ENCODE measurements around the gene RAB38. TPM values are rescaled to one million over a fixed set of nuclear protein-coding genes. Genes with fewer than 3 reads are reported as not detected.

RAB38 gene
- total RNA-seq, 1 experiment from 2014 or later, result not detected

DNA sequence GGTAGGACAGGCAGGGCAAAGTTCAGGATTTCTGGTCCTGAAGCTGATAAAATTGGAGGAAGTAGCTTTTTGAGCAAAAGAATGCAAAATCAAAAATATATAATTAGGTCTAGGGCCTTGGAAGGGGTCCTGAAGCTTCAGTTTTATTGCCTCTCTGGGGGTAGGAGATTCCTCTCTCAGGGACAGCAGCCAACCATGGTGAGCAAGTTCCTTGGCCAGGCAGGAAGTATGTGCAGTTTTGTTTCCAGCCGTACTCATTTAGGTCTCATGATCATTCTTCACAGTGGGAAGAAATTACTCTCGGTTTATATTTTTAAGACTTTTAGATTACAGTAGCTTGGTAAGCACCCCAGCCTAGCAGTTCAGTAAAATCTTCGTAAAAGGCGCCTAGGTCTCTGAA is 2.9 kb upstream of the RAB38 start:
- Histone ChIP-seq H3K9ac (ENCODE audit: low read length) (no peak overlapping the region), H3K9me2 (replicated peaks; ENCODE audit: low read length) (no peaks in the 10 kb centered on the region)
- no TSS peak for BruUV-seq (replicated peaks)

DNA sequence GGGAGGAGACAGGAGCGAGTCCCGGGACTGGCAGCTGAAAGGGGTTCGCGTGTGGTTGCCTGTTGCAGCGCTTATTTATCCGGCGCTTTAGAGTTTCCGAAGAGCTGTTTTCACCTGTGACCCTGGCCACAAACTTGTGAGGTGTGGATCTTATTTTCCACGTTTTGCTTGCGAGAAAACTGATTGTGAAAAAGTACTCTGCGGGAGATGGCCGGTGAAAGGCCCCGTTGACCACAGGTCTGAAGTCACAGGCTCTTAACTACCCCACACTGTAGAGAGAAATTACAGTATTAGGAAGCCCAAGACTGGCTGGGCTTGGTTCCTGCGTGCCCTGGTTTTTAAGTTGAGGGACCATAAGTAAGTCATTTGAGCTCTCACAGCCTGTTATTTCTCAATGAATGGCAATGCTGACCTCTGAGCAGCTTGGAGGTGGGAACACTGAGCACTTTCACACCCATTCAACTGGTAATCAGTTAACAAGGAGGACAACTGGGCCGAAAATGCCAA is 379 bp upstream of the RAB38 start:
- Histone ChIP-seq H3K27ac (ENCODE audit: low read length) (no peak overlapping the region), H3K9me2 (replicated peaks; ENCODE audit: low read length) (no peaks in the 10 kb centered on the region), H3F3A (ENCODE audit: low read length, unreplicated experiment) (peaks cover 3% of the 10 kb centered on the region), H4K20me1 (ENCODE audit: low read length) (no peaks in the 10 kb centered on the region), H3K27me3 (ENCODE audit: low read length) (no peaks in the 10 kb centered on the region), H3K9ac (ENCODE audit: low read length) (no peak overlapping the region), H2AFZ (ENCODE audit: low read length) (no peak overlapping the region), H3K79me2 (ENCODE audit: low read length) (no peaks in the 10 kb centered on the region), H3K36me3 (ENCODE audit: low read depth, low read length) (no peaks in the 10 kb centered on the region), H3K4me3 (ENCODE audit: low read length) (no peak overlapping the region), H3K4me2 (ENCODE audit: low read length) (no peak overlapping the region), H3K4me1 (ENCODE audit: insufficient read depth, low read length) (peaks cover 24% of the 10 kb centered on the region), H3K9me3 (ENCODE audit: low read length) (no peaks in the 10 kb centered on the region)
- BruUV-seq (replicated peaks), result no TSS peak
- no peak for DNase-seq
- TF ChIP-seq CTCF (conservative IDR thresholded peaks at IDR 0.05; ENCODE audit: low read depth, low read length) (no peak), EZH2 (IDR thresholded peaks at IDR 0.05; ENCODE audit: low read length, unreplicated experiment) (no peak), EZH2phosphoT487 (IDR thresholded peaks at IDR 0.05; ENCODE audit: borderline replicate concordance, low read length) (no peak)
- no peak for ATAC-seq
- ChIA-PET POLR2A (ENCODE audit: unreplicated experiment) (no interaction called here), CTCF (no interaction called here)
- intact Hi-C loops (cut with micrococcal nuclease), result no loop called here

More for the DNA sequence above, 2.9 kb upstream of the RAB38 start:
- H3K27ac ChIP-seq (ENCODE audit: low read length), result no peak overlapping the region
- no peaks in the 10 kb centered on the region for H3K27me3 ChIP-seq (ENCODE audit: low read length)
- ChIA-PET POLR2A (ENCODE audit: unreplicated experiment) (no interaction called here), CTCF (interaction anchor here (0.7 kb wide), 1 partner anchor 878 kb away, joined by 3 read pairs; no protein-coding TSS in a partner anchor)
- ATAC-seq, result no peak
- no peaks in the 10 kb centered on the region for H3K9me3 ChIP-seq (ENCODE audit: low read length)
- H4K20me1 ChIP-seq (ENCODE audit: low read length), result no peaks in the 10 kb centered on the region
- no peak overlapping the region for H3K4me3 ChIP-seq (ENCODE audit: low read length)
- TF ChIP-seq EZH2phosphoT487 (IDR thresholded peaks at IDR 0.05; ENCODE audit: borderline replicate concordance, low read length) (no peak), EZH2 (IDR thresholded peaks at IDR 0.05; ENCODE audit: low read length, unreplicated experiment) (no peak), CTCF (conservative IDR thresholded peaks at IDR 0.05; ENCODE audit: low read depth, low read length) (no peak)
- intact Hi-C loops (cut with micrococcal nuclease), result no loop called here
- H3K4me1 ChIP-seq (ENCODE audit: insufficient read depth, low read length), result peaks cover 24% of the 10 kb centered on the region
- H3F3A ChIP-seq (ENCODE audit: low read length, unreplicated experiment), result peaks cover 3% of the 10 kb centered on the region
- no peak for DNase-seq
- no peak overlapping the region for H3K4me2 ChIP-seq (ENCODE audit: low read length)
- no peaks in the 10 kb centered on the region for H3K36me3 ChIP-seq (ENCODE audit: low read depth, low read length)
- no peak overlapping the region for H2AFZ ChIP-seq (ENCODE audit: low read length)
- no peaks in the 10 kb centered on the region for H3K79me2 ChIP-seq (ENCODE audit: low read length)

DNA sequence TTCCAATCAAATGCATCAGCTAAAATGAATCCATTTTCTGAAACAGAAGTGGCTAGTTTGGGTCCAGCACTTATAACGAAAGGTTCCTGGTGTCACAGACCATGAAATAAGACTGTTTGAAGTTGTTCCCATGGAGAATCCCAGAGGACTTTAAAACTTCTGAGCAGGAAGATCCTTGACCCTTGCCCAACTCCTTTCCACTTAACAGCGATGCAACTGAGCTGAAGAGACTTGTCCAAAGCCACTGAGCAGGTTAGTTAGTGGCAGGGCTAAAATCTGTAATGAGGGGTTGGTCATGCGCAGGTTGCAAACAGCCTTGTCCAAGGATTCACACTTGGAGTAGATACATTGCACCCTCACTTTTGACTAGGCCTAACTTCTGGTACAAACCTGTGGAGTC is 1.3 kb downstream of the RAB38 start:
- no peak overlapping the region for H3K27ac ChIP-seq (ENCODE audit: low read length)
- ATAC-seq (no peak), DNase-seq (no peak)
- no peak for TF ChIP-seq EZH2phosphoT487 (IDR thresholded peaks at IDR 0.05; ENCODE audit: borderline replicate concordance, low read length)
- no peak for TF ChIP-seq EZH2 (IDR thresholded peaks at IDR 0.05; ENCODE audit: low read length, unreplicated experiment)
- no peaks in the 10 kb centered on the region for H3K36me3 ChIP-seq (ENCODE audit: low read depth, low read length)
- POLR2A ChIA-PET (ENCODE audit: unreplicated experiment), result interaction anchor here (0.5 kb wide), 1 partner anchor 37 kb away, joined by 3 read pairs; no protein-coding TSS in a partner anchor
- no peaks in the 10 kb centered on the region for H3K9me2 ChIP-seq (replicated peaks; ENCODE audit: low read length)
- no peaks in the 10 kb centered on the region for H3K27me3 ChIP-seq (ENCODE audit: low read length)
- CTCF ChIA-PET, result no interaction called here
- H3F3A ChIP-seq (ENCODE audit: low read length, unreplicated experiment), result no peaks in the 10 kb centered on the region
- H3K9me3 ChIP-seq (ENCODE audit: low read length), result no peaks in the 10 kb centered on the region
- no peak overlapping the region for H3K4me2 ChIP-seq (ENCODE audit: low read length)
- BruUV-seq (replicated peaks), result no TSS peak
- intact Hi-C loops (cut with micrococcal nuclease), result no loop called here
- H3K4me1 ChIP-seq (ENCODE audit: insufficient read depth, low read length), result peaks cover 7% of the 10 kb centered on the region
- no peak overlapping the region for H2AFZ ChIP-seq (ENCODE audit: low read length)
- H3K9ac ChIP-seq (ENCODE audit: low read length), result no peak overlapping the region
- no peak overlapping the region for H3K4me3 ChIP-seq (ENCODE audit: low read length)
- H3K79me2 ChIP-seq (ENCODE audit: low read length), result no peaks in the 10 kb centered on the region
- H4K20me1 ChIP-seq (ENCODE audit: low read length), result no peaks in the 10 kb centered on the region
